GM18861 (cell line): Measurements from ENCODE around the gene IFT20.

Experiments
- ATAC-seq: cut with Tn5 transposase; IDR thresholded peaks from one replicate; pipeline ENCODE4 v1.9.1; 2021; ENCODE audit not compliant: unreplicated experiment

IFT20 gene

DNA sequence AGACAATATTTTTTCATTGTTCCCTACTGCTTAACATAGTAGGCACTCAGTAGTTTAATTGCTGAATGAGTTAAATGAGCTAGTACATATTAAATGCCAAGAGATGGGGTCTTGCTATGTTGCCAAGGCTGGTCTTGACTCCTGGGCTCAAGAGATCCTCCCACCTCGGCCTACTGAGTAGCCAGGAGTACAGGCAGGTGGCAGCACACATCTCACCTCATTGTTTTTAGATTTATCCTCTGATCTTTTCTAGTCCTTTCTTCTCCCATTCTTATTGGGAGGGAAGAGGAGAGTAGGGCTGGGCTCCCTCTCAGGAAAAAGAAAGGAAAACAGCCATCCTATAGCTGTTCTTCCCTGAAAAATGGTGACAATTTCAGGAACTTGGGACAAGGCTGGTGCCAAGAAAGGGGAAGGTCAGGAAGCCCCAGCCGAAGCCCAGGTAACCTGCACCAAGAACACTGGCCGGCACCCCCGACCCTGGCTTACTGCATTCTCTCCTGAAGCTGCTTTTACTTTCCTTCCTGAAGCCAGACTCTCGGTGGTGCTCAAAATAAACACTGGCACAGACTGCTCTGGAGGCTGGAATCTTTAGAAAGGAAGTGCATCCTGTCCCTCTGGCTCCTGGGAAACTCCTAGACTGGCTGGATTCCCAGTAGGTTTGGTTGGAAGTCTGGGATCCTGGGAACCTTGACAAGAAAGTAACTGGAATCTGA, 2.9 kb upstream of the IFT20 start:
- ATAC-seq = no peak

DNA sequence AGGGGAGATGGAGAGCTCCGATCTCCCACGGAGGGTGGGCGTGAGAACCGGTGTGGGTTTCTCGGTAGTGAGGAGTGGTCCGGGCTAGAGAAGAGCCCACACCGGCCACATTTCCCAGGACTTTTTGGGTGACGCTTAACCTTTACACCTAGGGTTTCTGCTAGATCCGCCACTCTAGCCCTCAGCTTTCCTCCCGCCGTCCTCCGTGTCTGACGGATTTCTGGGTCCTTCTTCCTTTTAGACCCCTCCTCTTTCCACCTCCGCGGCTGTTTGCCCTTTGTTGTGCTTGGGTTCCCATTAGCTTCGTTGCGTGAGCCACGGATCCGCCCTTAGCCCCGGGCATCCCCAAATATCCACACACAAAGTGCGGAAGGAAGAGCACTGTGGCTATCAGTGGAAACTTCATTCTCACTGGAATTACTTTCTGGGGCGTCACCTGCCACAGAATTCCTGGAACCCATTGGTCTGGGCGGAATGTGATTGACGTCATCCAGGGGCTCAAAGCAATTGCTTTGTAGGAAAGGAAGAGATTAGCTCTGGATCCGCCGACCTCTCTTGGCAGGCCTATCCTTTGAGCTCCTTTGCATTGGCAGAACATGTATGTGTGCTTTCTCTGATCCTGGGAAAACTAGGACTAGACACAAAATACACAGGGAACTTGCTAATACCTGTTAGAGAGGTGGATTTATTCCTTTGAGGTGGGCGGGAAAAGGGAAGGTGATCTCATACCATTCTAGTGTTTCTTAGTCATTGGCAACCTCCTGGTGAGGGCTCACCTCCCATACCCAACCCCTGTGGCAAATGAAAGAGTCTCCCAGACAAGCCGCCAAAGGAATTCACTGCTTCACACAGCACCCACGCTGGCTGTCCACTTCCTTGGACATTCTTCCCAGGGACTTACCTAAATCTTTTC, 943 bp upstream of the IFT20 start:
- ATAC-seq = no peak

DNA sequence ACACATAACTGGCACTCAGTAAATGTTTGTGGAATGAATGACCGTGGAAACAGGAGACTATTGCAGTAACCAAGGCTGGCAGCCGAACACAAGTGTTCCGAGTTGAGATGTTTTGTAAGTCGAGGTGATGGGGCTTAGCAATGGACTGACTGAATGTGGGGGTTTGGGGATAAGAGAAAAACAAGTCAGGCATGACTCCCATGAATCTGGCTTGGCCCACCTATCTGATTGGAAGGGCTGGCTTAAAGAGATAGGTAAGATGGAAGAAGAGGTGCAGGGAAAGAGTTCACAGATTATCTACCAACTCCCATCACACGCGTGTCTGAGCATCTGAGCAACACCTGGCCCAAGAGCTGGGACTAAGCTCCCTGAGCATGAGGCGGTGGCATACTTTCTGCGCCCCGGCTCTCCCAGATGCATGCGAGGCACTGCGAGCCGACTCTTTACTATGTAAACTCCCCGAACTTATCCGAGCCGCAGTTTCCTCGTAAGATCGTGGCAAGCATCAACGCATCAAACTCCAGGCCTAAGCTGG, 539 bp downstream of the IFT20 start:
- ATAC-seq = peak; percentile 0

DNA sequence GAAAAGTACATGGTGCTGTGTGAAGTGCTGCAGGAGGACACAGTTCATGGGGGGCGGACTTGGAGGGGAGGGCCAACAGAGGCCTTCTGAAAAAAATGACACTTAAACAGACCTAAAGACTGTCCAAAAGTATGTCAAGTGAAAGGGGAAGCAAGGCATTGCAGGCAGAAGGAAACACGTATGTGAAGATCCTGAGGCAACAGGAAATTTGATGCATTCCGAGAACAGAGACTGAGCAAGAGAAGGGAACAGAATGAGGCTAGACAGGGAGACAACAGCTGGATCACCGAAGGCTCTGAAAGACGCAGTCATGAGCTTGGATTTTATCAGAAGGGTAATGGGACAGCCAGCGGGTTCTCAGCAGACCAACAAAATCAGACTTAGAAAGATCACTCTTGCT, 1.1 kb downstream of the IFT20 start:
- ATAC-seq = no peak

DNA sequence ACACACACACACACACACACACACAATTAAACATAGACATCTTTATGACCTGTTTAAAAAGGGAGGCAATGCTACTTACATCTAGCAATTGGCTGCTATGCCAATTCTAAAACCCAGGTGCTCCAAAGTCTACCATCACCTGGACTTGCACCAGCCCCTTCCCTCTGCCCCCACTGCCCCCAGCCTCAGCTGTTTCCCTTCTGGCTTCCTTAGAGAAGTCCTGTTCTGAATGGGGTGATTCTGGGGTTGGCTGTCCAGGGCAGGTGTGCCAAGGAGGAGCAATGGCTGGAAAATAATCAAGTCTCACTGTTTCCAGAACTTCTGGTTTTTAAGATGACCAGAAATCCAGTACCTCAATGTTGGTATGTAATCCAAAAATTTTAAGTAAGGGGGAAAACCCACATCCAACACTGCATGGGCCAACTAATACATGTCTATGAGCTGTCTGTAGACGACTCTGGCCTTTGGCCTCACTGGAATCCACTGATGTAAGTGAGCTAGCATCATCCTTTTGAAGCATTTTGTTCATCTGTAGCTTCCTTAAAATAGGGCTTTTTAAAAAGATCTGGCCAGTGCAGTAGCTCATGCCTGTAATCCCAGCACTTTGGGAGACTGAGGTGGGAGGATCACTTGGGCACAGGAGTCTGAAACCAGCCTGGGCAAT, 2.1 kb downstream of the IFT20 start:
- no peak for ATAC-seq

DNA sequence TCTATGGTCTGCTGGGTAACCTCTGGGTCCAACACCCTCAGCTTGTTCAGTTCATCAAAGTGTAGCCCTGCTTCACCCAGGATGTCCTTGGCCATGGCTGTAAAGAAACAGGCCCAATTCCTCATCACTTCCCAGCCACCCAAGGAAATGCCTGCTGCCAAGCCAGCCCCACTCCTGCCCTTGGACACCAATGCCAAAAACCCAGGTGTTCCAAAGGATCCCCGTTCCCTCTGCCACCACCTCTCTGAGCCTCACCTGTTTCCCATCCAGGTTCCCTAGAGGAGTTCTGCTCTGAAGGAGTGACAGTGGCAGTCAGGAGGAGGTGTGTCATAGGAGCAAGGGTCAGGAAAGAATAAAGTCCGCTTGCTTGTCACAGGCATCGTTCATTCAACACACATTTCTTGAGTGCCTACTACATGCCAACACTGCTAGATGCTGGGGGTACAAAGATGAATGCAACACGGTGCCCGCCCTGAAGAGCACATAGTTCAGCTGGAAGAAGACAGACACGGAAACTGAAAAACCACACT, 3.3 kb downstream of the IFT20 start:
- ATAC-seq = no peak

DNA sequence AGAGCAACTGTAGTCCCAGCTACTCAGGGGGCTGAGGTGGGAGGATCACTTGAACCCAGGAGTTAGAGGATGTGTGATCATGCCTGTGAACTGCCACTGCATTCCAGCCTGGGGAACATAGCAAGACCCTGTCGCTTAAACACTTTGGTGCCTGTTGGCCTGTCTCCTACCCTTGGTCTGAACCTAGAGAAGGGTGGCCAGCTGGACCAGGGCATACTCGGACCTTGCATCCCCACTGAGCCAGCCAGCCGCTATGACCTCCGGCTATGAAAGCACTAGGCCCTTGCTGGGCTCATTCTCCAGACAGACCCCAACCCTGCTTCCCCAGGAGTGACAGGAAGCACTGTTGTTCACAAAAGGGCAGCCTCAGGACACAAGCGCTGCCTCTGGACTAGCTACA, 4.6 kb downstream of the IFT20 start:
- no peak for ATAC-seq

DNA sequence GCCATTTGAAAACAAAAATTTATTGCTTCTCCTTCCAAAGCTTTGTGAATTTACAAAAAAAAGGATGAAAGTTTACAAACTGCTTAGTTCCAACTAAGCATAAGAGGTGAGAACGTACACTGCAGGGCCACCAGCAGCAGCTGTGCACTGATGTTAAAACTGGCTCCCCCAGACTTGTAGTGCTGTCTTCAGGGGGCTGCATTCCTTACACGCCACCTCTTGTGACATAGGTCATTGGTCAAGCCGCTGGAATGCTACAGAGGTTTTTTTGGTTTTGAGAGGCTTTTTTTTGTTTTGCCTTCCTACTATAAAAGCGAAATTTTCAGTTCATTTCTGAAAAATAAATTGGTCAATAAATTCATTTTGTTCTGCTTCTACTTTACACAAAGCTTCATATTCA, 6.9 kb downstream of the IFT20 start:
- ATAC-seq = no peak

DNA sequence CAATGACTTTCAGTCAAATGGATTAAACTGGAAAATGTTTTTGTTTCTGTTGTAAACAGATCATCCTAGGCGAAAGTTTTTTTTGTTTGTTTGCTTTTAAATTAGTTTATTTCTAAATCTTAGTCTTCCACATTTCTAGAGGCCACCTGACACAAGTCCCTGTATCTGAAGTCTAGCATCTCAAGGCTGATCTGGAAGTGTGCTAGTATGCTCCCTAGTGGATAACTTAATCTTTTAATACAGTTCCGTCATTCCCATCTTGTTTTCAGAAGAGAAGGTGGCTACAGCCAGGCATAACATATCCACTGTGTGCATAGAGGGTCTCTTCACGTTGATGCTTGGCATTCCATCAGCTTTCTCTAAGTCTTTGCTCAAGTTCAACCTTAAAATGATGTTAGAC, 7.6 kb downstream of the IFT20 start:
- no peak for ATAC-seq

DNA sequence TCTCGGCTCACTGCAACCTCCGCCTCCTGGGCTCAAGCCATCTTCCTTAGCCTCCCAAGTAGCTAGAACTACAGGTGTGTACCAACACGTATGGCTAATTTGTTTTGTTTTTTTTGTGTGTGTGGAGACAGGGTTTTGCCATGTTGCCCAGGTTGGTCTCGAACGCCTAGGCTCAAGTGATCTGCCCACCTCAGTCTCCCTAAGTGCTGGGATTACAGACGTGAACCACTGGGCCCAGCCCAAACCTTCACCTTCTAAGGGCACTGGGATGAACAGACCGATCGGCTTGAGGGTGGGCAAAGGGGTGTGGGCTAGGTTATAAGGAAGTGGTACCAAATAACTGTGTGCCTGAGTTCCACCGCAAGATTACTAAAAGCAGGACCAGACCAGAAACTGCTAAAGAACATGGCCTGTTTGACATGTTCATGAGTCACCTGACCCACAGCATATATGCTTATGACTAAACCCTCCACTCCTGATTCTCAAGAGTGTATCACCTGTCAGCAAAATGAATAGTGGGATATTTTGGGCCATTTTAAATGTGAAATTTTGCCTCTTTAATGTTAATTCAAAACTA, 8.2 kb downstream of the IFT20 start:
- no peak for ATAC-seq

DNA sequence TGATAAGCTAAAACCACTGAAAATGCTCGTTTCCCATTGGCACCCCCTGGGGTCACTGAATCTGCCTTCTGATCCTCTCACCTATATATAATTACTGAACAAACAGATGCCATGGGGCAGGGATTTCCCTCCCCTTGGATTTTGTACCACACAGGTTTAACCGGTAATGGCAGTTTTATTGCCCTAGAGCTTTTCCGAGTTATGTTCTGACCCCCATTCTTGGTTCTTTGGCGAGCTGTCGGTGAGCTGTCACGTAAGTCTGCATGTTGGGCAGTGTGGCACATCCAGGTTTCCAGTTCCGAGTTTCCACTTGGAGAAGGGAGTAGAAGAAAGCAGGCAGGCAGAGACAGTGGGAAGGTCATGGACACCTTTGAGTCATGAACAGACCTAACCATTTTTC, 9.2 kb downstream of the IFT20 start:
- ATAC-seq = no peak

DNA sequence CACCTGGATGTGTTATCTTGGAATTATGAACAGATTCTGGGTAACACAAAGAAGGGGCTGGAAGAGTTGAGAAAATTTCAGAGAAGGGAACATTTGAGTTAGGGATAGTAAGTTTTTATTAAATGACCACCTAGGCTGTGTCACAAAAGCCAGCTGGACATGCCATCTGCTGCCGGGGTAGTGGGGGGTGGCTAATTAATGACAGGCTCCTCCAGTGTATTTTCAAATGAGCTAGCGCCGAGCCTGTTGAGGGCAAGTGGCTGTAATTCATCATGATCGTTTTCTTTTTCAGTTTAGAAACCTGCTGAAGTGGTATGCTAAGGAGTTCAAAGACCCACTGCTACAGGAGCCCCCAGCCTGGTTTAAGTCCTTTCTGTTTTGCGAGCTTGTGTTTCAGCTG, 10.1 kb downstream of the IFT20 start:
- no peak for ATAC-seq

DNA sequence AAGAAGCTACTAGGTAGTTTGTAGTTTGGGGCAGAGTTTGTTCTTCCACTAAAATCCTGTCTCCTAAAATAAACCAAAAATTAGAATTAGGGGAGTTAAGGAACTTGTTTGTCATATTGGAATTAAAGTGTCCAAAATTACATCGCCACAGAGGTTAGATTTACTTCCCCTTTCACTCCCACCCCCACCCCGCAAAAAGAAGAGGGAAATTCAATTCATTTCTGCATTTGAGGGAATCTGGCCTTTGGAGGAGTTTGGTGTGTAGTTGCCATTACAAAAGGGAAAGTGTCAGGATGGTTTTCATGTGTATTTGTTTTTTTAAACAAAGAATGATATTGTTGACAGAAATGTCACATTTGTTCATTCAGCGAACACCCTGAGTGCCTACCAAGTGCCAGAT, 10.5 kb downstream of the IFT20 start:
- no peak for ATAC-seq

DNA sequence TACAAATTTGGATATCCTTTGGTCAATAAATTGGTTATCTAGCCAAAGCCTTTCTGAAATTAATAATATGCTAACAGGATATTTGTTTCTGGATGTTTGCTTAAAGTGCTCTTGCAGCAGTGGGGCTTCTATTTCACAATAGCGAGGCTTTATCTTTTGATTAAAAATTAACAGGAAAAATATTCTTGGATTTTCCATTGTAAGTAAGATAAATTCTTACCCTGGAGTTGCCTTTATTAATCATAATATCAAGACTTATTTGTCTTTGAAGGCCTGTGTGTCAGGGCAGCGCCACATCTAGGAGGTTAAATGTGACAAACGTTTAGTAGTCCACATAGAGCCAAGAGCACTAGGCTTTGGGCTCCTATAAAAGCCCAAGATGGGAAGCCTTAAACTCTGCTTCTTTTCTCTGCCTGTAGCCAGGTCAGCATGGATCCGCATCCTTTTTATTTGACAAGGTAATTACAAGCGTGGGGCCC, 11.0 kb downstream of the IFT20 start:
- no peak for ATAC-seq

DNA sequence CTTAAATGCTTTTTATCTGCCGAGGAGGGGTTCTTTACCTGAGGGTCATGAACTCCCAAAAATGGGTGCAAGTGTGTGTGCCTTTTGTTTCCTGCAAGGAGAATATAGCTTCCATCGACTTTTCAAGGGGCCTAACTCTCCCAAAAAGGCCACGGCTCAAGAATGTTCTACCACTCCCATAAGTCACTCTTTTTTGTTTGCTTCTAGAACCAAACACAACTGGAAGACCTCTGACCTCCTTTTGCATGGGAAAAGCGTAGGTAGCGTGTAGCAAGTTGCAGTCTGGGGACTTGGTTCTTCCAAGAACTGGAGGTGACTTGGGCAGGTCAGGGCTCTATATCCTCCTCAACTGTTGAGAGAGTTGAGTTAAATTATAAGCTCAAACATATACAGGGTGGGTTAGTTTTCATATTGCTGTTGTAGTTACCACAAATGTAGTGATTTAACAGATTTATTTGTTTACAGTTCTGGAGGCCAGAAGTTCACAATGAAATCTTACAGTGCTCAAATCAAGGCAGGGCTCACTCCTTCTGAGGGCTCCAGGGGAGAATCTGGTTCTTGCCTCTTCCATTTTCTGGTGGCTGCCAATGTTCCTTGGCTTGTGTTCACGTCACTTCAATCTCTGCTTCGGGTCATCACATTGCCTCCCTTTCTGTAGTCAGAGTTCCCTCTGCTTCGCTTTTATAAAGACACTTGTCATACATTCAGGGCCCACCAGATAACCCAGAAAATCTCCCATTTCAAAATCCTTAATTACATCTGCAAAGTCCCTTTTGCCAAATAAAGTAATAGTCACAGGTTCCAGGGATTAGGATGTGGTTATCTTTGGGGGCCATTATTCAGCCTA, 14.8 kb downstream of the IFT20 start:
- ATAC-seq = no peak

DNA sequence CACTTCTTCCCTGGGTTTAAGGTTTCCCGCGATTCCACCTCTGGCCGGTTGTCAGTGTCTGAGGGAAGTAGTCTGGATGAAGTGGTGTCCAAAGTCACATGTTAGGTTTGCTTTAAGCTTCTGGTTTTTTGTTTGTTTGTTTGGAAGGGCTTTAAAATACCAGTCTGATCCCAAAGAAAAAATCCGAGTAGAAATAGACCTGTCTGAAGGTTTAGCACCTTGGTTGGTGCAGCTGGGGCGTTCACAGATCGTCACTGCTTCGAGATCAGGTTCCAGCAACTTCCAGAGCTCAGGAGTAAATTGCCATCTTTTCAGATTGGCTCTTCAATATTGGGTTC, 15.7 kb downstream of the IFT20 start:
- no peak for ATAC-seq

DNA sequence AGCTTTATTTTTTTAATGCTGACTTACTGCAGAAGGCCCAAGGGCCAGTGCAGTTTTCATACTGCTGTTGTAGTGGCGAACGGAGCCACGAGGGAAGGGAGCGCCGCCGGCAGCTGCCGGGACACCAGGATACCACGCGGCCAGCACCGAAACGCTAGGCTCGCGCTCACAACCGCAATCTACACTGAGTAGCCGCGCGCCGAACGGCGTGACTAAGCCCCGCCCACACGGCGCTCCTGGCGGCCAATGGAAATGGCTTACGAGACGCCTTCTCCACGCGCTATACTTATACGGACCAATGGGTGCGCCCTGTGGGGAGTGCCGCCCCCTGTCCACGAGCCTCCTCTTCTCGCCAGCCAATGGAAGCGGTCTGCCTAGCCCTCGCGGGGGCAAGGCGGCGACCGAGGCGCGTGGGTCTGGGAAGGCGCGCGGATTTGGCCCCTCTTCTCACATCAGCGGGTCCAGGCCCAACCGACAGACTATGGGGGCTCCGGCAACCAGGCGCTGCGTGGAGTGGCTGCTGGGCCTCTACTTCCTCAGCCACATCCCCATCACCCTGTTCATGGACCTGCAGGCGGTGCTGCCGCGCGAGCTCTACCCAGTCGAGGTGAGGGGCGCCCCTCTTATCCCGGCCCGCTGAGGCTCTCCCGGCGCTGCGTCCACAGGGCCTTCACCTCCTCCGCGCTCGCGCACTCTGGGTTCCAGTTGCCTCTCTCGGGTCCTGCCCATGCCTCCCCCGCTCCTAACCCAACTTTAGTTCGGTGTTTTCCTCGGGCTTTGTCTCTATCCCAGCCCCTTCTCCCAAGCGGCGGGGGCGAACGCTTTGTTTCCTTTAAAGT, 16.3 kb downstream of the IFT20 start, which contains the start of gene TMEM97:
Gene TMEM97, plus strand, starts transcription at position 442 of the 839 bp plus-strand sequence. Its CDS starts 40 bp downstream, at position 482.
- ATAC-seq = peak; percentile 84

DNA sequence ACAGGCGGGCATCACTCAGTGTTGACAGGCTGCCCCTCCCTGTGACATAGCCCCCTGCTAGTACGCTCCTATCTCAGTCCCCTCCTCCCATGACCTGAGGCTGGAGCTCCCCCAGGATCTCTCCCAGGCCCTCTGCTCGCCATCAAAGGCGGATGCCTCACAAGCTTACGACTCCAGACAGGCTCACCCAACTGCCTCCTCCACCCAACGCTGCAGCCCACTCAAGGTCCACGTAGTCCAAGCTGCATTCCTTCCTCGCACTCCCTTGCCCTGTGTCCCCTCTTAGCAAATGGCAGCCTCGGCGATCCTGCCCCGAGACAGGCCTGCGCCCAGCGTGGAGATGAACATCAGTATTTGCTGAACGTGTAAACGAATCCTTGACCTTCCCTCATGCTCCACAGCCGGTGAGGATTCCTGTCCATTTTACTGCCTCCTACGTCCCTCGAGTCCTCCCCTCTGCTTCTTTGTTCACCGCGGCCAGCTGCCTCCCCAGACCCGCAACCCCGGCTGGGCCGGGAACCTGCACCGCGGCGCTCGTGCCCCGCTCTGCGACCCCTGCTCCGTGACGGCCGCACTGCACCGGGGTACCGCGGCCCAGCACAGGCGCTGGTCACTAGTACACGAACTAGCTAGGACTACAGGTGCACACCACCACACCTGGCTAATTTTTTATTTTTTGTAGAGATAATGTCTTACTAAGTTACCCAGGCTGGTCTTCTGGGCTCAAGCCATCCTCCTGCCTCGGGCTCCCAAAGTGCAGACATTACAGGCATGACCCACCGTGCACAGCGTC, 17.1 kb downstream of the IFT20 start:
- peak; percentile 6 for ATAC-seq
